K562 (cell line): ENCODE measurements around the gene IPO5. TPM values are rescaled to one million over a fixed set of nuclear protein-coding genes. Genes with fewer than 3 reads are reported as not detected.

ENCODE experiments used
- BHLHE40 ChIP-seq: IDR thresholded peaks from 2 replicates; pipeline ENCODE4 v1.6.1; 2011; ENCODE audit warnings: low read length, improper control_type of control experiment
- CC2D1A ChIP-seq: fragments of 450-650 bp; IDR thresholded peaks from 2 replicates; pipeline ENCODE4 v1.6.1; 2017; ENCODE audit warnings: mild to moderate bottlenecking
- CCNT2 ChIP-seq: IDR thresholded peaks from 2 replicates; pipeline ENCODE4 v1.6.1; 2011; ENCODE audit warnings: borderline replicate concordance, low read depth, mild to moderate bottlenecking, moderate library complexity, mixed read lengths, low read length; ENCODE audit not compliant: insufficient read length; ENCODE audit errors: extremely low read depth
- GATAD2A ChIP-seq: fragments of 450-650 bp; IDR thresholded peaks from 2 replicates; pipeline ENCODE4 v1.6.1; 2017
- HOXB6 ChIP-seq: fragments of 250-450 bp; sonication (Bioruptor Pico); IDR thresholded peaks from 2 replicates; pipeline ENCODE4 v1.5.1; 2022; ENCODE audit warnings: mild to moderate bottlenecking, borderline replicate concordance
- MAFG ChIP-seq: fragments of 450-650 bp; conservative IDR thresholded peaks from 2 replicates; pipeline ENCODE4 v1.6.1; 2016; ENCODE audit warnings: missing genetic modification characterization, missing compliant biosample characterization
- MCM3 ChIP-seq: fragments of 450-650 bp; IDR thresholded peaks from 2 replicates; pipeline ENCODE4 v1.6.1; 2016
- MTA1 ChIP-seq: fragments of 450-650 bp; IDR thresholded peaks from 2 replicates; pipeline ENCODE4 v1.6.1; 2017; ENCODE audit warnings: borderline replicate concordance
- MYC ChIP-seq, 2 experiments: fragments of 250-450 bp in 1 of 2; sonication (Bioruptor Pico) in 1 of 2; IDR thresholded peaks; 2 replicates each; pipeline versions ENCODE4 v1.5.1 to v1.6.1; 2012 to 2021; ENCODE audit warnings: low read depth in 2 of 2, borderline replicate concordance in 1 of 2, improper control_type of control experiment in 1 of 2, low read length in 1 of 2, mild to moderate bottlenecking in 1 of 2, moderate library complexity in 1 of 2
- PCBP2 ChIP-seq: fragments of 200-400 bp; formaldehyde crosslinking; IDR thresholded peaks from 2 replicates; pipeline ENCODE4 v1.6.1; 2018; ENCODE audit warnings: low read length, low read depth, mild to moderate bottlenecking, moderate library complexity; ENCODE audit not compliant: poor library complexity, severe bottlenecking
- PML ChIP-seq: IDR thresholded peaks from 2 replicates; pipeline ENCODE4 v1.6.1; 2012; ENCODE audit warnings: low read length, inconsistent platforms
- POLR2AphosphoS5 ChIP-seq: IDR thresholded peaks from 2 replicates; pipeline ENCODE4 v1.6.1; 2011; ENCODE audit warnings: mild to moderate bottlenecking, low read depth, low read length, moderate library complexity; ENCODE audit not compliant: control insufficient read depth, insufficient read depth
- THRB ChIP-seq: fragments of 450-650 bp; formaldehyde crosslinking; conservative IDR thresholded peaks from 2 replicates; pipeline ENCODE4 v1.4.0; 2022; ENCODE audit warnings: mild to moderate bottlenecking, missing genetic modification characterization
- TRIM25 ChIP-seq: fragments of 450-650 bp; IDR thresholded peaks from 2 replicates; pipeline ENCODE4 v1.7.0; 2016; ENCODE audit warnings: borderline replicate concordance
- VEZF1 ChIP-seq: fragments of 200-800 bp; sonication (Bioruptor generic); IDR thresholded peaks from 2 replicates; pipeline ENCODE4 v1.6.1; 2017; ENCODE audit warnings: missing genetic modification characterization, missing compliant biosample characterization
- ZNF639 ChIP-seq, 2 experiments: fragments of 200-800 bp in 1 of 2; sonication (Bioruptor generic) in 1 of 2; sonication (generic) in 1 of 2; formaldehyde crosslinking in 1 of 2; IDR thresholded peaks in 1 of 2; conservative IDR thresholded peaks in 1 of 2; 2 replicates each; pipeline versions ENCODE4 v1.5.0 to v1.6.1; 2016 to 2020; ENCODE audit warnings: missing compliant biosample characterization in 1 of 2, missing genetic modification characterization in 1 of 2, missing genetic modification reagents in 1 of 2
- ZNF75A ChIP-seq: fragments of 450-650 bp; formaldehyde crosslinking; IDR thresholded peaks from 2 replicates; pipeline ENCODE4 v1.4.0; 2020; ENCODE audit warnings: mild to moderate bottlenecking
- polyA plus RNA-seq, 8 experiments: library from polyadenylated mRNA; depleted of rRNA in 4 of 8; stranded (reverse) in 5 of 8; unstranded in 3 of 8; fragments of >200 nt; fragmentation: Nextera tagmentation in 2 of 8; fragmentation: Illumina TruSeq in 1 of 8; extraction: Ambion mirVana in 2 of 8; extraction: Trizol in 1 of 8; gene quantifications; 2 replicates each; pipeline versions ENCODE4 v1.2.1 to v1.2.3, GENCODE V29; 2011 to 2014; ENCODE audit warnings: inconsistent platforms in 1 of 8, missing spikeins in 1 of 8
- total RNA-seq, 7 experiments: library from RNA; depleted of rRNA in 6 of 7; stranded (reverse); fragments of >200 nt in 6 of 7; fragmentation: Illumina TruSeq in 2 of 7; extraction: Trizol in 2 of 7; gene quantifications; 2 replicates each; pipeline versions ENCODE4 v1.2.1 to v1.2.3, GENCODE V29; 2011 to 2021; ENCODE audit warnings: low replicate concordance in 1 of 7
- TF ChIP-seq, protein P1 (sequence below): fragments of 450-650 bp; IDR thresholded peaks from 2 replicates; pipeline ENCODE4 v1.6.1; 2016; ENCODE audit warnings: borderline replicate concordance

Gene IPO5
- total and polyA plus RNA-seq, 9 of the 15 experiments (the other 6 are each of a cell fraction or from before 2014, with no cell fraction given) = 45.8 to 206 (median 134) TPM

GRCh38 chr13:97976610-97977521, 23.4 kb downstream of the IPO5 start (continued):
- peak; percentile 93 for TF ChIP-seq VEZF1
- TF ChIP-seq MYC (IDR thresholded peaks at IDR 0.05; ENCODE audit: low read depth, low read length) = peak; percentile 38
- no peak for TF ChIP-seq MYC (CRISPR knock-in tag; IDR thresholded peaks at IDR 0.05; ENCODE audit: borderline replicate concordance, low read depth)
- TF ChIP-seq PML = no peak
- no peak for TF ChIP-seq GATAD2A
- TF ChIP-seq BHLHE40 = no peak
- no peak for TF ChIP-seq ZNF75A (CRISPR knock-in tag)
- TF ChIP-seq PCBP2 = no peak
- TF ChIP-seq HOXB6 = no peak
- no peak for TF ChIP-seq MCM3
- TF ChIP-seq MAFG (tag) = no peak
- 0 out of 2 replicates have a peak, but pooled peaks have one; percentile 16 for TF ChIP-seq POLR2AphosphoS5
- TF ChIP-seq THRB (CRISPR knock-in tag) = no peak
- peak in 1 of 2 experiments; percentile 88; a peak in 2 of 4 replicates for TF ChIP-seq ZNF639 (CRISPR knock-in tag; conservative IDR thresholded peaks at IDR 0.05 in 1 of 2, IDR thresholded peaks at IDR 0.05 in 1 of 2)
- TF ChIP-seq CCNT2 = peak; percentile 17
- no peak for TF ChIP-seq TRIM25
- TF ChIP-seq MTA1 = no peak
- TF ChIP-seq, protein P1, sequence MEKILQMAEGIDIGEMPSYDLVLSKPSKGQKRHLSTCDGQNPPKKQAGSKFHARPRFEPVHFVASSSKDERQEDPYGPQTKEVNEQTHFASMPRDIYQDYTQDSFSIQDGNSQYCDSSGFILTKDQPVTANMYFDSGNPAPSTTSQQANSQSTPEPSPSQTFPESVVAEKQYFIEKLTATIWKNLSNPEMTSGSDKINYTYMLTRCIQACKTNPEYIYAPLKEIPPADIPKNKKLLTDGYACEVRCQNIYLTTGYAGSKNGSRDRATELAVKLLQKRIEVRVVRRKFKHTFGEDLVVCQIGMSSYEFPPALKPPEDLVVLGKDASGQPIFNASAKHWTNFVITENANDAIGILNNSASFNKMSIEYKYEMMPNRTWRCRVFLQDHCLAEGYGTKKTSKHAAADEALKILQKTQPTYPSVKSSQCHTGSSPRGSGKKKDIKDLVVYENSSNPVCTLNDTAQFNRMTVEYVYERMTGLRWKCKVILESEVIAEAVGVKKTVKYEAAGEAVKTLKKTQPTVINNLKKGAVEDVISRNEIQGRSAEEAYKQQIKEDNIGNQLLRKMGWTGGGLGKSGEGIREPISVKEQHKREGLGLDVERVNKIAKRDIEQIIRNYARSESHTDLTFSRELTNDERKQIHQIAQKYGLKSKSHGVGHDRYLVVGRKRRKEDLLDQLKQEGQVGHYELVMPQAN = 0 out of 2 replicates have a peak, but pooled peaks have one; percentile 37
- TF ChIP-seq CC2D1A = no peak
